Middle frontal gyrus (tissue), 1 donor: ENCODE measurements around the gene TRPV2.
"Not testable (repeated sequence)": the region's sequence is repeated elsewhere in the genome, so short reads cannot be mapped to it uniquely, and the experiment has no call there.

Experiments used
- DNase-seq: peaks from one replicate; pipeline ENCODE4 v3.0.0-alpha.2; 2015; ENCODE audit warnings: low spot score; ENCODE audit errors: extremely low spot score

Gene TRPV2

DNA sequence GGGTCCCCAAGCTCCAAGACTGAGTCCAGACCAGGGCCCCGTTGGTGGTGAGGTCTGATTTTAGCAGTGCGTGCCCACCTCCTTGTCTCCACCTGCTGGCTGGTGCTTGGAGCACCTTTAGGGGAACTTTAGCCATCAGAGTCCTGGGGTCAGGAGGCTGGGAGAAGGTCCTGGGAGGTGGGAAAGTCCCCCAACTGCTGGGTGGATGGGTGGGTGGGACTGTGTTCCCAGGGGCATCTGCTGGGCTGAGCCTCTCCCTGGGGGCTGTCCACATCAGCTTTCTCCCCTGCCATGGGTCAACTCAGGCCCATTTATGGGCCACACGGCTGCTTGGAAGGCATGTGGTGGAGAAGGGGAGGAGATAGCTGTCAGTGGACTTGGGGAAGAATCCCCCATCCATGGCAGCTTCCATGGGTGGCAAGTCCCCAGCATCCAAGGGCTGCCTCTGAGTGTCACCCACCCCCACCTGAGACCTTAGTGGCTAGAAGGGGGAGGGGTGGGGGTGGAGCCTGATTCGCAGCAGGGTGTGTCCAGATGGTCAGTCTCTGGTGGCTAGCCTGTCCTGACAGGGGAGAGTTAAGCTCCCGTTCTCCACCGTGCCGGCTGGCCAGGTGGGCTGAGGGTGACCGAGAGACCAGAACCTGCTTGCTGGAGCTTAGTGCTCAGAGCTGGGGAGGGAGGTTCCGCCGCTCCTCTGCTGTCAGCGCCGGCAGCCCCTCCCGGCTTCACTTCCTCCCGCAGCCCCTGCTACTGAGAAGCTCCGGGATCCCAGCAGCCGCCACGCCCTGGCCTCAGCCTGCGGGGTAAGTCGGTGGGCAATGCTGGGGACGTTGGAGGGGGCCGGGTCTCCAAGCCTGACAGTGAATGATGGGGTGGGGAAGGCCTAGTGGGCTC, at the start of gene TRPV2:
TSS of gene TRPV2 (plus strand) at position 541 of the 894 bp plus-strand sequence. CDS start 2,098 bp downstream, outside the sequence.
- no peak for DNase-seq

DNA sequence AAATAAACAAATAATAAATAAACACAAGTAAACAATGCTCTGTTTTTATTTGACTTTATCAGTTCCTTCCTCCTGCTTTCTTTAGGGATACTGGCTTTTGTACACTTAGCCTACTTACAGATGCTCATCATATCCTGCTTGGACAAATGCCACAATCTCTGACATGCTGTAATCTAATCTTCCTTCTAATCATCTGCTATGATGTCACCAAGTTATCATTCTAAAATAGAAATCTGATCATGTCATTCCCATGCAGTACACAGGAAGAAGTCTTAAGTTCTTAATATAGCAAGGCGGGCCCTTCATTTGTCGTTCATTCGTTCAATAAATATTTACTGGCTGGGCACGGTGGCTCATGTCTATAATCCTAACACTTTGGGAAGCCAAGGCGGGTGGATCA, 43.6 kb upstream of the TRPV2 start:
- no peak for DNase-seq

DNA sequence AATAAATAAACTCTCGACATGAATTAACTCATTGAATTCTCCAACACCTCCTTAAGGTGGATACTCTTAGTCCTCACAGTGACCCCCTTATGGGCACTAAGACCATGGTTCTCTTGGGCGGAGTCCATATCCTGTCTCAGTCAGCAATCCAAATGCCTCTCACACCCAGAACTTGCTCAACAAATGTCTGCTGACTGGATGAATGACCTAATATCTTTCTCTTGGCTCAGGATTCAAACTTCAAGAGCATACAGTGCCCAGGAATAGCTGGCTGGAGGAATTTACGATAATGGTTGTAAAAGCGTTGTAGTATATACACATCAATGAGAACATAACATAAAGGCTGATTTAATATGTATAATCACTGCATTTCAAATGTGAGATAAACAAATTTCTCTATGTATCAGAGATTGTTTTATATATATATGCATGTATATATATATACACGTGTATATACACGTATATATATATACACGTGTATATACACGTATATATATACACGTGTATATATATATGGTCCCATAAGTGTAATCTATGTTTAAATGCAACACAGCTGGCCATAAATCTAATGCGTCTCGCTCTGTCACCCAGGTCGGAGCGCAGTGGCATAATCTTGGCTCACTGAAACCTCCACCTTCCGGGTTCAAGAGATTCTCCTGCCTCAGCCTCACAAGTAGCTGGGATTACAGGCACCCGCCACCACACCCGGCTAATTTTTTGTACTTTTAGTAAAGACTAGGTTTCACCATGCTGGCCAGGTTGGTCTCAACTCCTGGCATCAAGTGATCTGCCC, 41.0 kb upstream of the TRPV2 start:
- DNase-seq = no peak

DNA sequence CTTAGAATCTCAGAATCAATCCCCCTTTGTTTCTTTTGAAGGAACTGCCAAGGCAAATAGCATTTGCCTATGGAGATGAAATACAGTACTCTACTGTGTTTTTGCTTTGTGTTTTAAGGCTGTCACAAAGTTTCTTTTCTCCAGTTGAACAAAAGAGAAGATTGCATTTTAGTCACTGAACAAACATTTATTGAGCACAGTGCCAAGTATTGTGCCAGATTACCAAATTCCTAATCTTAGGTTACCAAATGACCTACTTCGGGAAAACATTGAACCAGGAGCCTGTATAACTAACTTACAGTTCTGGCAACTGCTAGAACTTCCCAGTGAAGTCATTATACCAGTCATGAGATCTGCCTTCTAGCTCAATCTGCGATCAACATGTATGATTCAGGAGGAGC, 37.4 kb upstream of the TRPV2 start:
- DNase-seq = peak; percentile 52

GRCh38 chr17:16378636-16379282, 36.6 kb upstream of the TRPV2 start:
- DNase-seq = no peak

GRCh38 chr17:16379654-16380053, 35.7 kb upstream of the TRPV2 start:
- no peak for DNase-seq

DNA sequence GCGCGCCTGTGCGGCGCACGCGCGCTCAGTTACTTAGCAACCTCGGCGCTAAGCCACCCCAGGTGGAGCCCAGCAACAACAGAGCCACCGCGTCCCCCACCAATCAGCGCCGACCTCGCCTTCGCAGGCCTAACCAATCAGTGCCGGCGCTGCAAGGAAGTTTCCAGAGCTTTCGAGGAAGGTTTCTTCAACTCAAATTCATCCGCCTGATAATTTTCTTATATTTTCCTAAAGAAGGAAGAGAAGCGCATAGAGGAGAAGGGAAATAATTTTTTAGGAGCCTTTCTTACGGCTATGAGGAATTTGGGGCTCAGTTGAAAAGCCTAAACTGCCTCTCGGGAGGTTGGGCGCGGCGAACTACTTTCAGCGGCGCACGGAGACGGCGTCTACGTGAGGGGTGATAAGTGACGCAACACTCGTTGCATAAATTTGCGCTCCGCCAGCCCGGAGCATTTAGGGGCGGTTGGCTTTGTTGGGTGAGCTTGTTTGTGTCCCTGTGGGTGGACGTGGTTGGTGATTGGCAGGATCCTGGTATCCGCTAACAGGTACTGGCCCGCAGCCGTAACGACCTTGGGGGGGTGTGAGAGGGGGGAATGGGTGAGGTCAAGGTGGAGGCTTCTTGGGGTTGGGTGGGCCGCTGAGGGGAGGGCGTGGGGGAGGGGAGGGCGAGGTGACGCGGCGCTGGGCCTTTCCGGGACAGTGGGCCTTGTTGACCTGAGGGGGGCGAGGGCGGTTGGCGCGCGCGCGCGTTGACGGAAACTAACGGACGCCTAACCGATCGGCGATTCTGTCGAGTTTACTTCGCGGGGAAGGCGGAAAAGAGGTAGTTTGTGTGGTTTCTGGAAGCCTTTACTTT, 34.5 kb upstream of the TRPV2 start, which contains the start of gene UBB:
TSS of gene UBB (plus strand) at position 452 of the 856 bp plus-strand sequence. CDS start 817 bp downstream, outside the sequence.
- DNase-seq = peak; percentile 92

GRCh38 chr17:16381496-16381820, 33.9 kb upstream of the TRPV2 start:
- DNase-seq = no peak

DNA sequence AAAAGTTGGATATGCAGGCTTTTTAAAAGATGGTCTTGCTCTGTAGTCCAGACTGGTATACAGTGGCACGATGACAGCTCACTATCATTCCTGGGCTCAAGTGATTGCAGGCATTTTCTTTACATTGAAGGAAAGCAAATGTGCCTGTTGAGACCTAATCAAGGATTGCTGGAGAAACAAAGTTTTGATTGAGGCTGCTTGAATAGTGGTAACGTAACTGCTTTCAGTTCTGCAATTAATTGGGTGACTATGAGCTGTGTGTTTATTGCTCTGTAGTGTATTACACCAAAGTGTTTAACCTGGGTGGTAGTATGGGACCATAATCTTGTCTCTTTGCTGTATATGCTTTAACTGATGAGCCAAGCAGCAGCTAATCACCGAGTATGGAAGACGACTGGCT, 32.2 kb upstream of the TRPV2 start:
- DNase-seq = no peak

- DNase-seq = no peak
Measured at GRCh38 chr17:16383772-16384287, 31.5 kb upstream of the TRPV2 start.

GRCh38 chr17:16384557-16384956, 30.8 kb upstream of the TRPV2 start:
- DNase-seq = no peak

DNA sequence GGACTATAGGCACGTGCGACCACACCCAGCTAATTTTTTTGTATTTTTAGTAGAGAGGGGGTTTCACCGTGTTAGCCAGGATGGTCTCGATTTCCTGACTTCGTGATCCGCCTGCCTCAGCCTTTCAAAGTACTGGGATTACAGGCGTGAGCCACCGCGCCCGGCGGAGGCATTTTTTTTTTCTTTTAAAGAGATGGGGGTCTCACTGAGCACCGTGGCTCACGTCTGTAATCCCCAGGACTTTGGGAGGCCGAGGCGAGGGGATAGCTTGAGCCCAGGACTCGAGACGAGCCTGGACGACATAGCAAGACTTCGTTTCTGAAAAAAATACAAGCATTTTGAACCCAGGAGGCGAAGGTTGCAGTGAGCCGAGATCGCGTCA, 29.3 kb upstream of the TRPV2 start:
- not testable (repeated sequence) for DNase-seq

DNA sequence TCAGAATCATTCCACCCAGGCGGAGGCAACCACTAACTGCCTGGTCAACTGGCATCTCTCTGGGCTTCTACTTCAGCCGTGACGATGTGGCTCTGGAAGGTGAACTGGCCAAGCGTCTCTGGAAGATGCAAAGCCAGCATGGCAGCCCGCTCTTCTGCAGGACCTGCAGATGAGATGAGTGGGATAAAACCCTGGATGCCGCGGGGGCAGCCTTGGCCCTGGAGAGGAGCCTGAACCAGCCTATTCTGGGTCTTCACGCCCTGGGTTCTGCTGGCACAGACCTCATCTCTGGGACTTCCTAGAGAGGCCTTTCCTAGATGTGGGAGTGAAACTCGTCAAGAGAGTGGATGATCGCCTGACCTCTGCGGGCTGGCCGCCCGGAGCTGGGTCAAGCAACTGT, 23.9 kb upstream of the TRPV2 start:
- no peak for DNase-seq

- not testable (repeated sequence) for DNase-seq
Measured at GRCh38 chr17:16392491-16392890, 22.9 kb upstream of the TRPV2 start.

GRCh38 chr17:16395887-16396286, 19.5 kb upstream of the TRPV2 start:
- not testable (repeated sequence) for DNase-seq

DNA sequence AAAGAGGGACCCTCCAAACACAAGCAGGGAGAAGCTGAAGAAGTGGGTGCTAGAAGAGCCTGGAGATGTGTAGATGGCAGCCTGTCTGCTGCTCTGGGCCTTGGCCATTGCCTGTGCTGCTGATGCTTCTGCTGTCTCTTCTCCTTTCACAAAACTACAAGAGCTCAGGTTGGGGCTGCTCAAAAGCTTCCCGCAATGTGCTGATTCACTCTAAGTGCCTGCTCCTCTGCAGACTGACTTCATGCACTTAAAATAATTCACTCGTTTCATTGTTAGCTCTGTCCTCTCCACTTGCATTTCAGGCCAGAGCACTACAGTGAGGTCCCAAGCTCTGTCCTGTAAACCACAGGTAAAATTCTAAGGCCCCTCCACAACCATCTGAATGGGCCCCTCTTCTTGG, 18.7 kb upstream of the TRPV2 start:
- not testable (repeated sequence) for DNase-seq

DNA sequence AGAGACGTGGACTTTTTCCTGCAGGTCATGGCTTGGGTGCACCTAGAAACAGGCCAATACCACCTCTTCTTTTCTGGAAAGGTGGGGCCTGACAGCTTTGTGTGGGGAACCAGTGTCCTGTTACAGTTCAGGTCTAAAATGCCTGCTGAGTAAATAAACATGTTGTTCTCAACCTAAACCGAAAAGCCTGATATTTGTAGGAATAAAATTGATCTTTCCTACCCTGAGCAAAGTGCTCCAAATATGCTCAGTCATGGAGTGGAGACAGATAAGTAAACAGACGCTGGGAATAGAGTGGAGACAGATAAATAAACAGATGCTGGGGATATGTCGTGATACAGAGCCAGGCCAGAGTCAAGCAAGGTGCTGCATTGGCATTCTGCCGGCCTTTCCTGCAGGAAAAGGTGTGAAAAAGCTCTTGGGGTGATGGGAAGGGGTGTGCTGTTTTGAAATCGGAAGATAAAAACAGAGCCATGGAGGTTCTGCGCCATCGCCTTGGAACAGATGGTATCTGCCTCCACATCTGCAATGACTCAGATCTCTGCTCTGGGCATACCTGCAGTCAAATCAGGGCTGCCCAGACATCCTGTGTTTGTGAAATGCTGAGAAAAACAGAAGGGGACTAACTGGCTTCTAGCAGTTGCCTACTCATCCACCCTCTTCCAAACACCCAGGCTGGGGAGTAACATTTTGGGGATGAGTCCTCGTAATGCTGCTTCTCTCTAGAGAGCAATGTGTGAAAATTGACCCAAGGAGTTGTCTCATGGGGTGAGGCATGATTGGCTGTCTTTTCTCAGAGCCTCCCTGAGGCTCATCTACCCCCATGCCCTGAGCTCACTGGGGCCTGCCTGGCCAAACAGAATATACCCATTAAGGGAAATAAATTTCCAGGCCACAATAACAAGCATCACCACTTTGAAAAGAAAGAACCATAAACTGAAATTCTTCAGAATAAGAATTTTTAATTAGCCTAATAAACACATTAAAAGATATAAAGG, 16.8 kb upstream of the TRPV2 start:
- peak; percentile 29 for DNase-seq

DNA sequence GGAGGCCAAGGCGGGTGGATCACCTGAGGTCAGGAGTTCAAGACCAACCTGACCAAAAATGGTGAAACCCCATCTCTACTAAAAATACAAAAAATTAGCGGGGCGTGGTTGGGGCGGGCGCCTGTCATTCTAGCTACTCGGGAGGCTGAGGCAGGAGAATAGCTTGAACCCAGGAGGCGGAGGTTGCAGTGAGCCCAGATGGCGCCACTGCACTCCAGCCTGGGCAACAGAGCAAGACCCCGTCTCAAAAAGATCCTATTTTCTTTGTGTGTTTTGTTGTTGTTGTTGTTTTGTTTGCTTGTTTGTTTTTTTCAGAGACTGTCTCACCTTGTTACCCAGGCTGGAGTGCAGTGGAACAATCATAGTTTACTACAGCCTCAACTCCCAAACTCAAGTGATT, 11.5 kb upstream of the TRPV2 start:
- DNase-seq = not testable (repeated sequence)
